HCT116 (cell line): ENCODE data around the gene SCG5. TPM values are rescaled to one million over a fixed set of nuclear protein-coding genes. Genes with fewer than 3 reads are reported as not detected.

ENCODE experiments used
- ATAC-seq: fragments of 200-7000 bp; cut with Tn5 transposase; 2 replicates; pipeline ENCODE4 v1.9.1; 2020; ENCODE audit warnings: mild to moderate bottlenecking, moderate library complexity
- BruUV-seq: library from RNA; stranded (reverse); fragments of 400-500 nt; replicated peaks from 2 replicates; lab custom pipeline; 2021; lab: Mats Ljungman, UMichigan
- CTCF ChIA-PET: fragments of 300-600 bp; sonication (Branson Sonifier 250); formaldehyde crosslinking; loops from one replicate; lab custom pipeline; 2021; ENCODE audit warnings: antibody characterized with exemption; lab: Charles Lee
- POLR2A ChIA-PET: fragments of 300-600, 350-600 bp; sonication (Branson Sonifier 250); formaldehyde crosslinking; loops from one replicate; lab custom pipeline; 2021; ENCODE audit warnings: antibody characterized with exemption; lab: Charles Lee
- RAD21 ChIA-PET, 2 experiments: fragments of 300-600 bp; sonication (Branson Sonifier 250); formaldehyde crosslinking; loops; one replicate each; lab custom pipeline; 2023; ENCODE audit warnings: low total read pairs in 2 of 2; ENCODE audit not compliant: uncharacterized antibody in 2 of 2, unreplicated experiment in 2 of 2, low non-redundant PET in 1 of 2; lab: Charles Lee
- DNase-seq: peaks from one replicate; pipeline ENCODE4 v3.0.0-alpha.2; 2010; ENCODE audit warnings: low read depth, low spot score
- H2AFZ ChIP-seq: fragments of 200-600 bp; shearing (Covaris generic), sonication (generic); 2 replicates; pipeline ENCODE4 v1.6.1; 2017; ENCODE audit warnings: low read depth, mixed run types, mixed read lengths, antibody characterized with exemption, low read length; ENCODE audit not compliant: poor library complexity, severe bottlenecking
- H3K27ac ChIP-seq: 2 replicates; pipeline ENCODE4 v1.5.1; 2012; ENCODE audit warnings: low read depth, low read length
- H3K27me3 ChIP-seq: fragments of 200-600 bp; sonication (generic); 2 replicates; pipeline ENCODE4 v1.6.1; 2016; ENCODE audit warnings: mixed run types, low read length, mixed read lengths; ENCODE audit not compliant: insufficient read depth
- H3K36me3 ChIP-seq, 2 experiments: fragments of 200-500 bp in 1 of 2; fragments of 200-600 bp in 1 of 2; sonication (Bioruptor generic) in 1 of 2; sonication (generic) in 1 of 2; 2 replicates each; pipeline versions ENCODE4 v1.5.1 to v1.6.1; 2014 to 2016; ENCODE audit warnings: low read length in 2 of 2, inconsistent platforms in 1 of 2, mixed read lengths in 1 of 2, mixed run types in 1 of 2; ENCODE audit not compliant: insufficient read depth in 2 of 2, control insufficient read depth in 1 of 2
- H3K4me1 ChIP-seq, 2 experiments: fragments of 200-600 bp in 1 of 2; sonication (generic) in 1 of 2; 2 replicates each; pipeline versions ENCODE4 v1.5.1 to v1.6.1; 2012 to 2017; ENCODE audit warnings: low read length in 2 of 2, inconsistent platforms in 1 of 2, mild to moderate bottlenecking in 1 of 2, mixed read lengths in 1 of 2, mixed run types in 1 of 2, moderate library complexity in 1 of 2; ENCODE audit not compliant: insufficient read depth in 2 of 2, control insufficient read depth in 1 of 2
- H3K4me2 ChIP-seq: fragments of 200-600 bp; sonication (generic); 2 replicates; pipeline ENCODE4 v1.6.1; 2017; ENCODE audit warnings: mixed run types, low read length, mixed read lengths
- H3K4me3 ChIP-seq, 2 experiments: fragments of 200-600 bp in 1 of 2; sonication (generic) in 1 of 2; replicated peaks in 1 of 2; 2 replicates each; pipeline ENCODE4 v1.5.1; 2011 to 2016; ENCODE audit warnings: low read length in 2 of 2, control low read depth in 1 of 2, low read depth in 1 of 2, mild to moderate bottlenecking in 1 of 2, mixed read lengths in 1 of 2, mixed run types in 1 of 2
- H3K79me2 ChIP-seq: fragments of 200-600 bp; sonication (generic); 2 replicates; pipeline ENCODE4 v1.6.1; 2017; ENCODE audit warnings: mild to moderate bottlenecking, mixed run types, low read length, moderate library complexity, mixed read lengths; ENCODE audit not compliant: insufficient read depth
- H3K9ac ChIP-seq: fragments of 200-600 bp; sonication (generic); 2 replicates; pipeline ENCODE4 v1.6.1; 2016; ENCODE audit warnings: low read length, mixed read lengths
- H3K9me2 ChIP-seq: fragments of 200-600 bp; sonication (generic), shearing (Covaris generic); 2 replicates; pipeline ENCODE4 v1.6.1; 2017; ENCODE audit warnings: mixed run types, mild to moderate bottlenecking, moderate library complexity; ENCODE audit not compliant: insufficient read depth
- H3K9me3 ChIP-seq, 2 experiments: fragments of 200-500 bp in 1 of 2; fragments of 200-600 bp in 1 of 2; sonication (Bioruptor generic) in 1 of 2; sonication (generic) in 1 of 2; 2 replicates each; pipeline ENCODE4 v1.6.1; 2014 to 2017; ENCODE audit warnings: low read length in 2 of 2, mixed read lengths in 2 of 2, inconsistent platforms in 1 of 2, low read depth in 1 of 2, mild to moderate bottlenecking in 1 of 2, mixed run types in 1 of 2, moderate library complexity in 1 of 2; ENCODE audit not compliant: control insufficient read depth in 1 of 2, insufficient read depth in 1 of 2
- H4K20me1 ChIP-seq: fragments of 200-600 bp; sonication (generic), shearing (Covaris generic); 2 replicates; pipeline ENCODE4 v1.6.1; 2017; ENCODE audit warnings: mixed run types, mild to moderate bottlenecking, moderate library complexity; ENCODE audit not compliant: insufficient read depth
- ATF3 ChIP-seq: IDR thresholded peaks from 2 replicates; pipeline ENCODE4 v1.6.1; 2012
- CBX3 ChIP-seq: IDR thresholded peaks from 2 replicates; pipeline ENCODE4 v1.6.1; 2012; ENCODE audit warnings: low read depth
- CEBPB ChIP-seq: IDR thresholded peaks from 2 replicates; pipeline ENCODE4 v1.6.1; 2012; ENCODE audit warnings: low read depth
- CTCF ChIP-seq, 3 experiments: fragments of 200-600 bp in 1 of 3; sonication (generic) in 1 of 3; IDR thresholded peaks in 2 of 3; conservative IDR thresholded peaks in 1 of 3; 2 replicates each; pipeline ENCODE4 v1.5.1; 2012 to 2017; ENCODE audit warnings: low read depth in 2 of 3, low read length in 2 of 3, antibody characterized with exemption in 1 of 3, borderline replicate concordance in 1 of 3, control low read depth in 1 of 3, mild to moderate bottlenecking in 1 of 3, mixed read lengths in 1 of 3, mixed run types in 1 of 3, moderate library complexity in 1 of 3; ENCODE audit not compliant: insufficient read depth in 1 of 3
- ELF1 ChIP-seq: IDR thresholded peaks from 2 replicates; pipeline ENCODE4 v1.6.1; 2012; ENCODE audit warnings: low read depth, borderline replicate concordance
- EZH2phosphoT487 ChIP-seq: fragments of 200-600 bp; IDR thresholded peaks from 2 replicates; pipeline ENCODE4 v1.6.1; 2018; ENCODE audit warnings: antibody characterized with exemption, borderline replicate concordance
- JUND ChIP-seq: IDR thresholded peaks from 2 replicates; pipeline ENCODE4 v1.6.1; 2012
- MAX ChIP-seq: IDR thresholded peaks from 2 replicates; pipeline ENCODE4 v1.6.1; 2012
- POLR2A ChIP-seq: IDR thresholded peaks from 2 replicates; pipeline ENCODE4 v1.7.0; 2011; ENCODE audit warnings: borderline replicate concordance; ENCODE audit not compliant: insufficient read depth, insufficient read length; ENCODE audit errors: extremely low read depth
- POLR2AphosphoS5 ChIP-seq: IDR thresholded peaks from 2 replicates; pipeline ENCODE4 v1.6.1; 2011; ENCODE audit warnings: mild to moderate bottlenecking, low read depth, low read length, moderate library complexity
- RAD21 ChIP-seq: IDR thresholded peaks from 2 replicates; pipeline ENCODE4 v1.6.1; 2012; ENCODE audit warnings: low read depth, mild to moderate bottlenecking
- REST ChIP-seq: IDR thresholded peaks from 2 replicates; pipeline ENCODE4 v1.6.1; 2012; ENCODE audit warnings: low read depth
- SIN3A ChIP-seq: IDR thresholded peaks from 2 replicates; pipeline ENCODE4 v1.6.1; 2012; ENCODE audit warnings: low read depth
- SP1 ChIP-seq: IDR thresholded peaks from 2 replicates; pipeline ENCODE4 v1.6.1; 2012; ENCODE audit warnings: low read depth
- SRF ChIP-seq: IDR thresholded peaks from 2 replicates; pipeline ENCODE4 v1.6.1; 2012; ENCODE audit warnings: low read depth
- TCF7L2 ChIP-seq: IDR thresholded peaks from 2 replicates; pipeline ENCODE4 v1.7.0; 2011; ENCODE audit warnings: borderline replicate concordance, inconsistent platforms; ENCODE audit not compliant: insufficient read depth, insufficient read length; ENCODE audit errors: extremely low read depth
- ZBTB33 ChIP-seq: IDR thresholded peaks from 2 replicates; pipeline ENCODE4 v1.6.1; 2011; ENCODE audit warnings: mild to moderate bottlenecking, low read length, moderate library complexity; ENCODE audit not compliant: insufficient replicate concordance; ENCODE audit errors: extremely low read depth
- ZNF274 ChIP-seq: fragments of 200-500 bp; sonication (Bioruptor generic); IDR thresholded peaks from 2 replicates; pipeline ENCODE4 v1.6.1; 2014; ENCODE audit warnings: mild to moderate bottlenecking, low read depth, low read length, inconsistent platforms
- intact Hi-C: fragments of 100-400 bp; cut with micrococcal nuclease; formaldehyde crosslinking; loops from 2 replicates; pipeline ENCODE4 v1.10.0; 2022
- total RNA-seq: library from RNA; stranded (reverse); gene quantifications from one replicate; pipeline ENCODE4 v1.2.1, GENCODE V29; 2021; ENCODE audit not compliant: unreplicated experiment

Gene SCG5
- total RNA-seq, 1 experiment from 2014 or later, result 1.7 TPM

GRCh38 chr15:32688151-32688639 lies 46.7 kb downstream of the SCG5 start:
- H3K27me3 ChIP-seq, result no peaks in the 10 kb centered on the region
- no peaks in the 10 kb centered on the region for H3K9me3 ChIP-seq
- H3K4me3 ChIP-seq, result no peak overlapping the region
- no TSS peak for BruUV-seq
- H3K9me2 ChIP-seq, result no peaks in the 10 kb centered on the region
- H2AFZ ChIP-seq, result no peak overlapping the region
- no peaks in the 10 kb centered on the region for H3K36me3 ChIP-seq
- no peaks in the 10 kb centered on the region for H3K79me2 ChIP-seq
- TF ChIP-seq MAX, result no peak
- TF ChIP-seq CTCF (IDR thresholded peaks at IDR 0.05 in 2 of 3, conservative IDR thresholded peaks at IDR 0.05 in 1 of 3; ENCODE audit: borderline replicate concordance in 1 of 3, insufficient read depth in 1 of 3, low read depth in 2 of 3, low read length in 2 of 3), result no peak
- TF ChIP-seq POLR2AphosphoS5, result no peak
- TF ChIP-seq ZNF274, result no peak
- TF ChIP-seq CEBPB, result no peak
- no peak for TF ChIP-seq CBX3
- no peak for TF ChIP-seq SP1
- TF ChIP-seq POLR2A, result no peak
- no peak for TF ChIP-seq RAD21
- no peak for TF ChIP-seq ATF3
- no peak for TF ChIP-seq SRF
- TF ChIP-seq ELF1, result no peak
- TF ChIP-seq TCF7L2, result no peak
- TF ChIP-seq EZH2phosphoT487, result no peak
- TF ChIP-seq ZBTB33, result no peak
- no peak for TF ChIP-seq REST
- no peak for TF ChIP-seq SIN3A
- no peak for TF ChIP-seq JUND
- H4K20me1 ChIP-seq, result no peaks in the 10 kb centered on the region
- intact Hi-C loops, result no loop called here
- ChIA-PET RAD21 (no interaction called here), POLR2A (no interaction called here), CTCF (interaction anchor here (1.3 kb wide), 1 partner anchor 25 kb away, joined by 3 read pairs; no protein-coding TSS in a partner anchor)
- DNase-seq (no peak), ATAC-seq (no peak)
- H3K27ac ChIP-seq, result no peak overlapping the region
- no peaks in the 10 kb centered on the region for H3K4me1 ChIP-seq
- no peak overlapping the region for H3K9ac ChIP-seq
- no peak overlapping the region for H3K4me2 ChIP-seq
